Measurements from ENCODE around the gene MYO5A.
"Not testable (repeated sequence)": the region's sequence is repeated elsewhere in the genome, so short reads cannot be mapped to it uniquely, and the experiment has no call there.

Gene MYO5A

GRCh38 chr15:52324109-52324508 lies 204.6 kb downstream of the MYO5A start:
- FAIRE-seq: no peak

GRCh38 chr15:52318729-52319500 lies 209.8 kb downstream of the MYO5A start:
- FAIRE-seq: no peak

DNA sequence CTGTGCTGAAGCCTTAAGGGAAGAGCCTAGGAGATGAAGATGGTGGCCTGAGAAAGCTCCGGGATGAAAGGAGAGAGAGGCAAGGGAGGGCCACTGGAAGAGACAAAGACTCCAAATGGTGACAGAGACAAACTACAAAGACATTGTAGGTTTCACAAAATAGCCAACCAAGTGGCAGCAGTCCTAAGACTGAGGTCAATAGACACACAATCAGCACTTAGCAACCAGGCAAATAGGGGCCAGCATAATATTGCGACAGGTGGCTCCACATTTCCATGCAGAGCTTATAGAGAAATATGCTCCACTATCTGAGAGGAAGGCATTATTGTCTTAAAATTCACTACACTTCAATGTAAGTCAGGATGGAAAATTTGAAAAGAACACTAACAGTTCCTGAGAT lies 211.0 kb downstream of the MYO5A start:
- FAIRE-seq: no peak

DNA sequence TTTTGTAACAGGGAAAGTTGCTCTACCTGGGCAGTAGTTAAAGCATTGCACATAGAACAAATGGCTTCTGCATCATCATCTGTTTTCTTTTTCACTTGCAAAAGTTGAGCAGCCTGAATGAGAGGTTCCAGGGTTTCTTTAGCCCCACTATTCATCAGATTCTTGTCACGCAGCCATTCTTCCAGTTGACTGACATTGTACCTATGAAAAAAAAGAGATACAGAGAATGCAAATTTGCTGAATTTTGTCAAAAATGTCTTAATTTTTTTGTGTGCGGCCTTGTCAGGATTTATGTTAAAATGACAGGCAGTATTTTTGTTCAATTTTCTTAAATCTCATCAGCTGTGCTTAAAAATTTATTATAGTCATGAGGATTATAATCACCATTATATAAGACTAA lies 211.7 kb downstream of the MYO5A start:
- no peak for FAIRE-seq

- no peak for FAIRE-seq
Observed at GRCh38 chr15:52309154-52309548, 219.5 kb downstream of the MYO5A start.

GRCh38 chr15:52308446-52309153 lies 220.1 kb downstream of the MYO5A start:
- FAIRE-seq: no peak

DNA sequence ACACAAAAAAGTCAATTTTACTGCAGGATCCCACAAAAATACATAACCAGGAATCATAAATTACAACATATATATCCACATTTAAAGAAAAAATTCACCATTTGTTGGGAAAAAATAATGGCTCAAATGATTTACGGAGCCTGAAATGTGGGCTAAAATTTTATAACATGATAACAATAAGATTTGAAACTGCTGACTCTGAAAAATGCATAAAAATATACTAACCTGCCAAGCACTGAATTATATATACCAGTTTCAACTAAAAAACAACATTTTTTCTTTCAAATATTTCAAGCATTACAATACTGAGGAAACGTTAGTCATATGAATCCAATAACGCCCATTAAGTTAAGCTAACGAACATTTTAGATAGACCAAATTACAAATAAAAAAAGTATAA lies 220.8 kb downstream of the MYO5A start:
- FAIRE-seq: no peak

DNA sequence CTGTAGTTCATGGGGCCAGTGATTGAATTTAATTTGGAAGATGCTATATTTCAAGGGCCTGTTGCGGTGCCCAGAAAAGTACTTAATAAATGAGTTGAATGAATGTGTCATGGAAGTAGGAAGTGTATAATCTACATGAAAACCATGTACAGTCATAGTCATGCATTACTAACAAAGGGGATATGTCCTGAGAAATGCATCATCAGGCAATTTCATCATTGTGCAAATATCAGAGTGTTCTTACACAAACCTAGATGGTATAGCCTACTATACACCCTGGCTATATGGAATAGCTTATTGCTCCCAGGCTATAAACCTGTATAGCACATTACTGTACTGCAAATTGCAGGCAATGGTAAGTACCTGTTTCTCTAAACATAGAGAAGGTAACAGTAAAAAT lies 222.4 kb downstream of the MYO5A start:
- no peak for FAIRE-seq

GRCh38 chr15:52303093-52303772 lies 225.4 kb downstream of the MYO5A start:
- FAIRE-seq: no peak

- FAIRE-seq: no peak
Observed at GRCh38 chr15:52301265-52301847, 227.3 kb downstream of the MYO5A start.

GRCh38 chr15:52295421-52296001 lies 233.2 kb downstream of the MYO5A start, which contains the start of gene MYO5C:
TSS of gene MYO5C (minus strand) at chr15:52295804. CDS start at chr15:52295636, 168 bp downstream.
- FAIRE-seq: no peak

DNA sequence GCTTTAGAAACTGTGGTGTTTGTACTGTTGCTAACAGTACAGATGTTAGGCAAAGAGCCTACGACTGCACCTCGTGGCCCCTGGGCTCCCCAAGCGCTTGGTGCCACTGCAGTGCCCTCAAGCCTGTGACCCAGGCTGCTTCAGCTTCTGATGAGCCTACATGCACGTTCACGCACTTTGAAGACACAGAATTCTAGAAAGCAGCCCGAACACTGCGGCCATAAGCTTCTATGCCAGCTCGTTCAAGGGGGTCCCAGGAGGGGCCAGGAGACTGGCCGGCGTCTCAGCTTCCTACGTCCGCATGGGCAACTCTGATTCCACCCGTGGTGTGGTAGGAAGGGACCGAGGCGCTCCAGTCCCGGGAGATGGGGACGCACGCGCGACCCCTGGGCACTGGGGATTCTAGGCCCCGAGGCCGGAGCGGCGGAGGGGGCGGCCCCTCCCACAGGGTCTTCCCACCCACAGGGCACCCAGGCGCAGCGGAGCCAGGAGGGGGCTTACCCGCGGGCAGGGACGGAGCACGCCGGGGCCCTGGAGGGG lies 233.7 kb downstream of the MYO5A start:
- no peak for FAIRE-seq

- FAIRE-seq: no peak
Observed at GRCh38 chr15:52292780-52293392, 235.8 kb downstream of the MYO5A start.

- no peak for FAIRE-seq
Observed at GRCh38 chr15:52291204-52291603, 237.5 kb downstream of the MYO5A start.

- no peak for FAIRE-seq
Observed at GRCh38 chr15:52290800-52291199, 237.9 kb downstream of the MYO5A start.

DNA sequence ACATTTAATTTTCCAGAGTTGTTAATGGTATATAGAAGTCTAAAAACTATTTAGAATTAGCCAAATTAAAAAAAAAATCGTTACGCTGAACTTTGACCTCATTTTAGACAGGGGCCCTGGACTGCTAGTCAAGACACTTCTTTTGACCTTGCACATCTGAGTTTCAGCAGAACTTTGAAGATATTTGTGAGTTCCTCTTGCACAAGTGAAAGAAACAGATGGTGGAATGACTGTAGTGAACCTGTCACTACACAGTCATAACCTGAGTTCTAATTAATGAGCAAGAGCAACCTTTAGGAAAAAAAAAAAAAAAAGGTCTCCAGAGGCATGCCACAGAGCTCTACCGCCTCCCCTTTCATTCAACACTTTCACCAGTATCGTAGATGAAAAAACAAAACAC lies 238.4 kb downstream of the MYO5A start:
- FAIRE-seq: no peak

DNA sequence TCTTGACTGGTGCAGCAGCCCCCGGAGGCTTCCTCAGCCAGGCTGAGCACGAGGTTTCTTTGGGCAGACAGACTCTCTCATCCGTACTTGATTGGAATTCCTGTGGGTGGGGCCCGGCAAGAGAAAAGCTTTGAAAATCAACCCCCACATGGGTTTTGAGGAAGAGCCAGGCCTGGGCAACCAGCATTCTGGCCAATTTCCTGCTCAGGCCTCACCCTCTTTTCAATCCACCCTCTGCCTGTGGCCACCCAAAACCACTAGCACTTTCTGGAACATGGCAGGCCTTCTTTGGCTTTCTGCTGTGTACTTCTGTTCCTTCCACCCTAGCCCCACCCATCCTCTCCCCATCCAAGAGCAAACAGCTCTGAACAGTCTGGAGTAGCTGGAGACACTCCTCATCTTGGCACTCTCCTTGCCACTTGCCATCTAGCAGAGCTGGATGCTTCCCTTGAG lies 239.0 kb downstream of the MYO5A start:
- FAIRE-seq: no peak

- FAIRE-seq: no peak
Observed at GRCh38 chr15:52288986-52289385, 239.7 kb downstream of the MYO5A start.

DNA sequence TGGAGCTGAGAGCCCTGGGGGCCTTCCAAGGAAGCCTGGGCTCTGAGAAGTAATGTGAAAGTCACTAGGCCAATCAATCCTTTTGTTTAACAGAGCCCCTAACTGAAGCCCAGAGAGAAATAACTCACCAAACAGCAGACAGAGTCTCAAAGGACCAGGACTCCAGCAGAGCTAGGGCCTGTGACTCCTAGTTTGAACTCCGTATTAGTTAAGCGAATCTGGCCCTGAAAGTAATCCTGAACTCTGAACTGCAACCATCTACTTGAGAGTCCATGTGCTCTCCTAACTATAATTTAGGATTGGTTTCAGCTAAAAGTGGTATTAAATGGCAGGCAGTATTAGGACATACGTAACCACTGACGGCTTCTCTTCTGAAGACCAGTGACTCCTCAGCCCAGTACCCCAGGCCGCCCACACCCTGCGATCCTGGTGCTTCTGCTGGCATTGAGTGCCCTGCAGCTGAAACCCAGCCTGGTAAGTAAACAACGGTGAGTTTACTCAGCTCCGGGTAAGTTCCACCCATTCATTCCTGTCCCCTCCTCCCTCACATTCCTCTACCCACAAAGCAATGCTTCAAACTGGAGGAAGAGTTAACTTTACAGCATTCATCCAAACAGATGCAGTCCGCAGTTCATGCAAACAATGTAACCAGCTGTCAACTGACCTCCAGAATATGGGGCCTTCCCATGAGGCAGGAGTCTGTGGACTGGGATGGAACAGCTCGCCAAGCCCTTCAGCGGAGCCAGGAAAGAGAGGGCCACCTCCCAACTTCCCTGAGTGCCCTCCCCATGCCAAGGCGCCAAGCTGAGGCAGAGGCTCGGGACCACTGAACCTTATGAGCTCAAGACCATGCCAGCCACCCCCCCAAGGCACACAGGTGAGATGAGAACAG lies 240.4 kb downstream of the MYO5A start:
- FAIRE-seq: no peak

DNA sequence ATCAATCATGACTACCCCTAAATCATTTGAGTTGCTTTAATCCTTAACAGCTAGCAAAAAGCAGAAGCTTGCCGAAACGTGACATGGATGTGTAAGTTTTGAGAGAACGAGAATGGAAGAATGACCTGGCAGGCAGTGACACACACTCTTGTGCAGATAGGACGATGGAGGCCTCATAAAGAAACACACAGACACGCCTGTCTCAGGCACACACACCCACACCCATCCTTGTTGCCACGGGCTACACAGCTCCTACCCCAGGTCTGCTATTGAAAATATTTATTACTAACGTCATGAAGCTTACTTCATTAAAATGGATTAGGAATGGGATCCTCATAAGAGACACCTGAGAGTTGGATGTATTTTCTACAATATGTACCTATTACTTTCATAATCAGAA lies 241.6 kb downstream of the MYO5A start:
- FAIRE-seq: no peak

DNA sequence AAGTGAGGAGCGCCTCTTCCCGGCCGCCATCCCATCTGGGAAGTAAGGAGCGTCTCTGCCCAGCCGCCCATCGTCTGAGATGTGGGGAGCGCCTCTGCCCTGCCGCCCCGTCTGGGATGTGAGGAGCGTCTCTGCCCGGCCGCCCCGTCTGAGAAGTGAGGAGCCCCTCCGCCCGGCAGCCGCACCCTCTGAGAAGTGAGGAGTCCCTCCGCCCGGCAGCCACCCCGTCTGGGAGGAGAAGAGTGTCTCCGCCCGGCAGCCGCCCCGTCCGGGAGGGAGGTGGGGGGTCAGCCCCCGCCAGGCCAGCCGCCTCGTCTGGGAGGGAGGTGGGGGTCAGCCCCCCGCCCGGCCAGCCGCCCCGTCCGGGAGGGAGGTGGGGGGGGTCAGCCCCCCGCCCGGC lies 242.7 kb downstream of the MYO5A start:
- FAIRE-seq: not testable (repeated sequence)
